Testis (tissue), 3 donors: Measurements from ENCODE around the gene VWA1. TPM values are rescaled to one million over a fixed set of nuclear protein-coding genes. Genes with fewer than 3 reads are reported as not detected.
"Not testable (repeated sequence)": the region's sequence is repeated elsewhere in the genome, so short reads cannot be mapped to it uniquely, and the experiment has no call there.

Experiments
- DNase-seq: peaks from one replicate; pipeline ENCODE4 v3.0.0-alpha.2; 2019
- H3K27ac ChIP-seq, 2 donors: fragments of 200-600 bp; sonication (generic); one replicate each; pipeline ENCODE4 v1.5.1; 2019
- H3K27me3 ChIP-seq: fragments of 200-600 bp; sonication (generic); one replicate; pipeline ENCODE4 v1.5.1; 2019
- H3K36me3 ChIP-seq: fragments of 200-600 bp; sonication (generic); one replicate; pipeline ENCODE4 v1.5.1; 2017; ENCODE audit warnings: low read depth; ENCODE audit errors: missing control alignments
- H3K4me1 ChIP-seq: fragments of 200-600 bp; sonication (generic); one replicate; pipeline ENCODE4 v1.5.1; 2019
- H3K4me3 ChIP-seq, 2 donors: fragments of 200-600 bp; sonication (generic); one replicate each; pipeline ENCODE4 v1.5.1; 2017 to 2019
- H3K9me3 ChIP-seq: fragments of 200-600 bp; sonication (generic); one replicate; pipeline ENCODE4 v1.5.1; 2017
- POLR2A ChIP-seq: fragments of 450-650 bp; IDR thresholded peaks from one replicate; pipeline ENCODE4 v1.6.1; 2017; ENCODE audit warnings: antibody characterized with exemption, mild to moderate bottlenecking, moderate library complexity
- WGBS, 2 donors: methylation state at CpG; one replicate each; pipeline ENCODE4 v1.1.5; 2018; 5-methylcytosine and 5-hydroxymethylcytosine counted together
- intact Hi-C: fragments of 100-400 bp; cut with DNase I; formaldehyde crosslinking; loops from one replicate; pipeline ENCODE4 v1.15.1; 2023; ENCODE audit warnings: low total_unique reads
- polyA plus RNA-seq: library from polyadenylated mRNA; stranded (reverse); fragments of 350-450 nt; fragmentation: Illumina TruSeq; extraction: RNeasy Lipid Tissue Mini Kit (QIAGEN cat#74804); gene quantifications from one replicate; pipeline ENCODE4 v1.2.3, GENCODE V29; 2014; ENCODE audit warnings: low read depth, low replicate concordance; ENCODE audit not compliant: insufficient read depth
- total RNA-seq, 2 donors: library from RNA; depleted of rRNA; stranded (reverse); fragments of >200 nt; gene quantifications; one replicate each; pipeline ENCODE4 v1.2.3, GENCODE V29; 2016
- TF ChIP-seq, protein P1 (sequence below), 3 experiments: fragments of 450-650 bp in 2 of 3; fragments of 200-600 bp in 1 of 3; sonication (generic) in 1 of 3; IDR thresholded peaks; one replicate each; pipeline ENCODE4 v1.5.1; 2016 to 2019; ENCODE audit warnings: antibody characterized with exemption in 3 of 3, mild to moderate bottlenecking in 2 of 3, moderate library complexity in 1 of 3

Gene VWA1
- total and polyA plus RNA-seq, 3 donors from 2014 or later: 46.6 to 90.6 (median 64.0) TPM

- no peak for DNase-seq
- intact Hi-C loops: no loop called here
- H3K27me3 ChIP-seq: no peaks in the 10 kb centered on the region
- no peak for TF ChIP-seq POLR2A
- H3K36me3 ChIP-seq: no peaks in the 10 kb centered on the region
- H3K4me1 ChIP-seq: peaks cover 3% of the 10 kb centered on the region
- H3K4me3 ChIP-seq: no peak overlapping the region
- WGBS, 2 donors: 71 to 73% methylated on average over 15 to 18 of the region's 18 CpGs
- H3K27ac ChIP-seq: no peak overlapping the region
- H3K9me3 ChIP-seq: no peaks in the 10 kb centered on the region
Measured at GRCh38 chr1:1461721-1462317, 26.3 kb downstream of the VWA1 start.

GRCh38 chr1:1462318-1462966, 27.0 kb downstream of the VWA1 start:
- Histone ChIP-seq H3K4me3 (no peak overlapping the region), H3K4me1 (peaks cover 3% of the 10 kb centered on the region), H3K36me3 (no peaks in the 10 kb centered on the region), H3K27me3 (no peaks in the 10 kb centered on the region), H3K9me3 (no peaks in the 10 kb centered on the region), H3K27ac (no peak overlapping the region)
- DNase-seq: no peak
- 54 to 73% methylated on average over 8 to 26 of the region's 26 CpGs for WGBS, 2 donors
- intact Hi-C loops: no loop called here
- TF ChIP-seq, protein P1, sequence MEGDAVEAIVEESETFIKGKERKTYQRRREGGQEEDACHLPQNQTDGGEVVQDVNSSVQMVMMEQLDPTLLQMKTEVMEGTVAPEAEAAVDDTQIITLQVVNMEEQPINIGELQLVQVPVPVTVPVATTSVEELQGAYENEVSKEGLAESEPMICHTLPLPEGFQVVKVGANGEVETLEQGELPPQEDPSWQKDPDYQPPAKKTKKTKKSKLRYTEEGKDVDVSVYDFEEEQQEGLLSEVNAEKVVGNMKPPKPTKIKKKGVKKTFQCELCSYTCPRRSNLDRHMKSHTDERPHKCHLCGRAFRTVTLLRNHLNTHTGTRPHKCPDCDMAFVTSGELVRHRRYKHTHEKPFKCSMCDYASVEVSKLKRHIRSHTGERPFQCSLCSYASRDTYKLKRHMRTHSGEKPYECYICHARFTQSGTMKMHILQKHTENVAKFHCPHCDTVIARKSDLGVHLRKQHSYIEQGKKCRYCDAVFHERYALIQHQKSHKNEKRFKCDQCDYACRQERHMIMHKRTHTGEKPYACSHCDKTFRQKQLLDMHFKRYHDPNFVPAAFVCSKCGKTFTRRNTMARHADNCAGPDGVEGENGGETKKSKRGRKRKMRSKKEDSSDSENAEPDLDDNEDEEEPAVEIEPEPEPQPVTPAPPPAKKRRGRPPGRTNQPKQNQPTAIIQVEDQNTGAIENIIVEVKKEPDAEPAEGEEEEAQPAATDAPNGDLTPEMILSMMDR (IDR thresholded peaks at IDR 0.05): no peak
- no peak for TF ChIP-seq POLR2A

- H3K4me3 ChIP-seq: no peak overlapping the region
- intact Hi-C loops: no loop called here
- 92% methylated on average over 7 of the region's 7 CpGs for WGBS, 2 donors
- H3K4me1 ChIP-seq: peaks cover 3% of the 10 kb centered on the region
- no peak for TF ChIP-seq POLR2A
- TF ChIP-seq, protein P1 (IDR thresholded peaks at IDR 0.05): no peak
- H3K27me3 ChIP-seq: no peaks in the 10 kb centered on the region
- DNase-seq: no peak
- H3K9me3 ChIP-seq: no peaks in the 10 kb centered on the region
- no peak overlapping the region for H3K27ac ChIP-seq
- H3K36me3 ChIP-seq: no peaks in the 10 kb centered on the region
Measured at GRCh38 chr1:1463312-1463711, 27.8 kb downstream of the VWA1 start.

GRCh38 chr1:1468196-1468985, 32.9 kb downstream of the VWA1 start:
- H3K27me3 ChIP-seq, H3K4me1 ChIP-seq, H3K27ac ChIP-seq, H3K4me3 ChIP-seq, H3K9me3 ChIP-seq, H3K36me3 ChIP-seq, DNase-seq, intact Hi-C loops: not testable (repeated sequence)
- 75 to 78% methylated on average over 4 to 44 of the region's 44 CpGs for WGBS, 2 donors

- TF ChIP-seq, protein P1 (IDR thresholded peaks at IDR 0.05): no peak
- TF ChIP-seq POLR2A: no peak
- Histone ChIP-seq H3K4me1 (peaks cover 12% of the 10 kb centered on the region), H3K4me3 (peak overlapping the region; percentile 79 to 86), H3K9me3 (no peaks in the 10 kb centered on the region), H3K27me3 (no peaks in the 10 kb centered on the region), H3K36me3 (no peaks in the 10 kb centered on the region), H3K27ac (peak overlapping the region; percentile 82)
- DNase-seq: no peak
- WGBS, 2 donors: 19 to 24% methylated on average over 16 of the region's 16 CpGs
- intact Hi-C loops: no loop called here
Measured at GRCh38 chr1:1470626-1471388, 35.3 kb downstream of the VWA1 start.
